Lower leg skin (tissue), 4 donors: ENCODE measurements around the gene LRP5. TPM values are rescaled to one million over a fixed set of nuclear protein-coding genes. Genes with fewer than 3 reads are reported as not detected.

Source experiments
- DNase-seq, 2 donors: peaks; one replicate each; pipeline ENCODE4 v3.0.0-alpha.2; 2019; ENCODE audit warnings: low spot score in 2 of 2
- H3K4me3 ChIP-seq: fragments of 200-600 bp; sonication (generic); 2 replicates; pipeline ENCODE4 v1.5.1; 2017; ENCODE audit warnings: mild to moderate bottlenecking, low read depth; ENCODE audit not compliant: poor library complexity, severe bottlenecking
- CTCF ChIP-seq, 3 donors: fragments of 450-650 bp; IDR thresholded peaks; one replicate each; pipeline ENCODE4 v1.5.1; 2016; ENCODE audit warnings: antibody characterized with exemption in 3 of 3, mild to moderate bottlenecking in 3 of 3, moderate library complexity in 2 of 3
- POLR2A ChIP-seq, 2 donors: fragments of 450-650 bp; IDR thresholded peaks; one replicate each; pipeline ENCODE4 v1.6.1; 2016 to 2017; ENCODE audit warnings: antibody characterized with exemption in 2 of 2, mild to moderate bottlenecking in 1 of 2, moderate library complexity in 1 of 2
- WGBS, 2 donors: methylation state at CpG; one replicate each; pipeline ENCODE4 v1.1.5; 2018; 5-methylcytosine and 5-hydroxymethylcytosine counted together
- intact Hi-C: fragments of 100-400 bp; cut with DNase I; formaldehyde crosslinking; loops from one replicate; pipeline ENCODE4 v1.15.0; 2023; ENCODE audit warnings: low total_unique reads
- total RNA-seq, 4 donors: library from RNA; depleted of rRNA; stranded (reverse); fragments of >200 nt; gene quantifications; one replicate each; pipeline ENCODE4 v1.1.0, GENCODE V29; 2016

The LRP5 gene
- total RNA-seq, 4 donors from 2014 or later = 25.0 to 53.5 (median 29.3) TPM

- intact Hi-C loops = no loop called here
- peak; percentile 90 to 98 for DNase-seq
- peak within 1 kb of the TSS; percentile 84 for H3K4me3 ChIP-seq
- TF ChIP-seq POLR2A (IDR thresholded peaks at IDR 0.05) = no peak
- no peak for TF ChIP-seq CTCF (IDR thresholded peaks at IDR 0.05)
- 0 to 1% methylated on average over 17 to 22 of the region's 71 CpGs for WGBS, 2 donors
Measured at GRCh38 chr11:68271781-68272608, 40.4 kb upstream of the LRP5 start, which contains the start of gene C11orf24. TSS of gene C11orf24 (minus strand) at chr11:68271973. CDS start at chr11:68263767, 8,206 bp downstream.

DNA sequence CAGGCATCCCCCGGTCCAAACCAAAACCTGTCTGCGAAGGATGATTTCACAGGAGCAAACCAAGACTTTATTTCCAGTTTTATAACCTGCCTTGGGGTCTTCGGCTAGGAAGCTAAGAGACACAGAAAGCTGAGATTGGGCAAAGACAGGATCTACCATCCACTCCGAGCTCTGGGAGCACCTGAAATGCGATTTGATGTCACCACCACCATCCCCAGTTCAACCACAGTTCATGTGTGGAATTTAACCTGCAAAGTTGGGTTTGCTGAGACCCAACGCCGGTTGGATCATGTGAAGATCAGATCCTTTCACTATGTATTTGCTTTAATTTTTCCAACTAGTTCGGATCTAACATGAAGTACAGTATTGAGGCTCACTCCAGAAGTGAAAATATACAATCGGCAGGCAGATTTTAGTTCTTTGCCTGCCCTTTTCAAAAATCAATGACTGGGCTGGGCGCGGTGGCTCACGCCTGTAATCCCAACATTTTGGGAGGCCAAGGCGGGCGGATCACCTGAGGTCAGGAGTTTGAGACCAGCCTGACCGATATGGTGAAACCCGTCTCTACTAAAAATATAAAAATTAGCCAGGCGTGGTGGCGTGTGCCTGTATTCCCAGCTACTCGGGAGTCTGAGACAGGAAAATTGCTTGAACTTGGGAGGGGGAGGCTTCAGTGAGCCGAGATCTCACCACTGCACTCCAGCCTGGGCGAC is 39.2 kb upstream of the LRP5 start:
- peak in 1 of 2 donors; percentile 78 for DNase-seq
- TF ChIP-seq CTCF (IDR thresholded peaks at IDR 0.05) = no peak
- TF ChIP-seq POLR2A (IDR thresholded peaks at IDR 0.05) = no peak
- 91 to 94% methylated on average over 21 of the region's 21 CpGs for WGBS, 2 donors
- H3K4me3 ChIP-seq = no peak overlapping the region
- intact Hi-C loops = no loop called here

DNA sequence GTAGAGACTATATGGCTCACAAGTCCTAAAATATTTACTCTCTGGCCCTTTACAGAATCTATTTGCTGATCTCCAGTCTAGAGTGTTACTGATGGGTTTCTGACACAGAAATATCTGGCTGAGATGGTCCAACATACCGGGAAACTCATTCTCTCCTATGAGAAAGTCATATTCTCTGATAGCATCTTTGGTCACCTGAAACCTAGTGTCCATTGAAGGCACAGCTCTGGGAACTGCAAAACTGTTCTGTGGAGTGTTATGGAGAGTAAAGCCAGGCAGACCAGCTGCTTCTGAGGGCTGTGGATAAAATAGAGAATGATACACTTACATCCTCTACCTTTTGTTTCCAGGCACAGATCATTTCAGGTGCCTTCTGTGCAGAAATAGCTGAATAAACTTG is 38.1 kb upstream of the LRP5 start:
- intact Hi-C loops = no loop called here
- WGBS, 2 donors = 89 to 96% methylated on average over 1 of the region's 1 CpG
- TF ChIP-seq POLR2A (IDR thresholded peaks at IDR 0.05) (no peak), CTCF (IDR thresholded peaks at IDR 0.05) (no peak)
- no peak overlapping the region for H3K4me3 ChIP-seq
- DNase-seq = no peak

DNA sequence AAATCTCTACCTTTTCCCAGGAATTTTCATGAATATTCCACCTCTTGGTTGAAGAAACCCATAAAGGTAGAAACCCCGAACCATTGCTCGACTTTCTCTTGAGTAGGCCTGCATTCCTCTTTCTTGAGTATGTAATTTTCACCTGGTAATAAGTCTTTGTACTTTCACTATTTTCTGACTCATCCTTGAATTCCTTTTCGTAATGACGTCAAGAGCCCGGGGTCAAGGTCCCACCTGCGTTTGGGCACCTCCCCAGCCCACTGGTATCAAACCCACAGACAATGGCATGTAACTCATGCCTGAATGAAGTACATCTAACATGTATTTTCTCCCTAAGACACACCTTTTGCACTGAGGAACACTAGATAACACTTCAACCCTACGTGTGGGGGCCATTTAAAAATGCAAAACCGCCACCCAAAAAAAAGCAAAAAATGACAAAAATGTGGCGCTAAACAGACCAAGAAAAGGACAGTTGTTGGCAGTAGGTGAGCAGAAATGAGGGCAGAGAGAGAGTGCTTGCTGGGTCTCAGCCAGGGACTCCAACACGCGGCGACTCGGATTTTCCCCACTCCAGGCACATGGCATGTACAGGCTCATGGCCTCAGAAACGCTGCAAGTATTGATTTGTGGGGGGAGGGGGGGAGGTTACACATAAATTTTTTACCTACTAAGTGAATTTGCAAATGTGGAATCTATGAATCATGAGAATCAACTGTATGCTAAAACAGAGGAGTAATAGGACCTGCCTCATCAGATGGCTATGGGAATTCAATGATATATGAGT is 36.5 kb upstream of the LRP5 start:
- H3K4me3 ChIP-seq = no peak overlapping the region
- no peak for TF ChIP-seq POLR2A (IDR thresholded peaks at IDR 0.05)
- WGBS, 2 donors = 68 to 69% methylated on average over 14 of the region's 14 CpGs
- intact Hi-C loops = no loop called here
- DNase-seq = no peak

DNA sequence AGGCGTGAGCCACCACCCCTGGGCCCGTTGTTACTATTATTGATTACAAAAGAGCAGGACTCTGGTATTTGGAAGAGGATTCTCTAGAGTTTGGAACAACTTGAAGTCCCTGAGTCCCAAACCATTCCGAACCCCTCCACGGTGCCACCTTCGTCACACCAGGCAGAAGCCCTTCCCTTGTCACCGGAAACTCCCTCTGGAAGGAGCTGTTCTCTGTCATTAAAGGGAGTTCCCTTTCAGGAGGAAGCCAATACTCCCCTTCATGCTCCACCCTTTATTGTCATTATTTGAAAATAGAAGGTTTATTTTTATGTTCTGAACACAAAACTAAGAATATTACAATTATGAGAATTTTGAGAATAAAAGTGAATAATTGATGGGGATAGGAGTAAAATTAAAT is 35.5 kb upstream of the LRP5 start:
- no peak overlapping the region for H3K4me3 ChIP-seq
- TF ChIP-seq POLR2A (IDR thresholded peaks at IDR 0.05) = no peak
- TF ChIP-seq CTCF (IDR thresholded peaks at IDR 0.05) = no peak
- intact Hi-C loops = no loop called here
- DNase-seq = no peak
- 69 to 81% methylated on average over 6 of the region's 6 CpGs for WGBS, 2 donors

GRCh38 chr11:68279676-68280075 is 32.7 kb upstream of the LRP5 start:
- no peak for DNase-seq
- no peak for TF ChIP-seq POLR2A (IDR thresholded peaks at IDR 0.05)
- TF ChIP-seq CTCF (IDR thresholded peaks at IDR 0.05) = no peak
- H3K4me3 ChIP-seq = no peak overlapping the region
- intact Hi-C loops = no loop called here
- 65 to 79% methylated on average over 5 of the region's 5 CpGs for WGBS, 2 donors
